GM12891 (cell line): Measurements from ENCODE around the gene ABHD16A.

Experiments used
- PAX5 ChIP-seq: IDR thresholded peaks from 2 replicates; pipeline ENCODE4 v1.6.1; 2011; ENCODE audit warnings: low read length, moderate library complexity, mild to moderate bottlenecking; ENCODE audit not compliant: insufficient read depth, severe bottlenecking
- POLR2A ChIP-seq: IDR thresholded peaks from 2 replicates; pipeline ENCODE4 v1.6.1; 2011; ENCODE audit warnings: low read depth, low read length, control low read depth
- POLR2AphosphoS5 ChIP-seq: IDR thresholded peaks from 2 replicates; pipeline ENCODE4 v1.6.1; 2011; ENCODE audit warnings: low read depth, low read length, control low read depth
- SPI1 ChIP-seq: IDR thresholded peaks from 2 replicates; pipeline ENCODE4 v1.6.1; 2011; ENCODE audit warnings: low read depth, low read length, control low read depth
- TAF1 ChIP-seq: IDR thresholded peaks from 2 replicates; pipeline ENCODE4 v1.6.1; 2011; ENCODE audit warnings: low read depth, low read length, control low read depth

GRCh38 chr6:31752739-31753319 lies 49.7 kb upstream of the ABHD16A start:
- TF ChIP-seq POLR2AphosphoS5, result no peak
- TF ChIP-seq POLR2A, result no peak
- TF ChIP-seq PAX5, result no peak
- no peak for TF ChIP-seq SPI1
- no peak for TF ChIP-seq TAF1
